Duodenal mucosa (tissue), 2 donors: ENCODE results near the gene FAM32A.

Experiments
- H3K27ac ChIP-seq: one replicate; pipeline ENCODE4 v1.7.0; 2013; ENCODE audit warnings: low read depth, low read length
- H3K27me3 ChIP-seq, 2 donors: one replicate each; pipeline ENCODE4 v1.7.0; 2013; ENCODE audit warnings: low read length in 2 of 2, control low read depth in 1 of 2; ENCODE audit not compliant: insufficient read depth in 2 of 2, control insufficient read depth in 1 of 2
- H3K36me3 ChIP-seq, 2 donors: one replicate each; pipeline ENCODE4 v1.7.0; 2013; ENCODE audit warnings: low read length in 2 of 2, control low read depth in 1 of 2; ENCODE audit not compliant: insufficient read depth in 2 of 2, control insufficient read depth in 1 of 2
- H3K4me1 ChIP-seq, 2 donors: one replicate each; pipeline ENCODE4 v1.7.0; 2013; ENCODE audit warnings: low read length in 2 of 2, control low read depth in 1 of 2; ENCODE audit not compliant: insufficient read depth in 2 of 2, control insufficient read depth in 1 of 2
- H3K4me3 ChIP-seq, 2 donors: one replicate each; pipeline ENCODE4 v1.7.0; 2013; ENCODE audit warnings: low read length in 2 of 2, low read depth in 1 of 2
- H3K9ac ChIP-seq, 2 donors: one replicate each; pipeline ENCODE4 v1.7.0; 2013; ENCODE audit warnings: low read length in 2 of 2, low read depth in 1 of 2
- H3K9me3 ChIP-seq, 2 donors: one replicate each; pipeline ENCODE4 v1.7.0; 2013; ENCODE audit warnings: low read length in 2 of 2, control low read depth in 1 of 2; ENCODE audit not compliant: control insufficient read depth in 1 of 2

The FAM32A gene

DNA sequence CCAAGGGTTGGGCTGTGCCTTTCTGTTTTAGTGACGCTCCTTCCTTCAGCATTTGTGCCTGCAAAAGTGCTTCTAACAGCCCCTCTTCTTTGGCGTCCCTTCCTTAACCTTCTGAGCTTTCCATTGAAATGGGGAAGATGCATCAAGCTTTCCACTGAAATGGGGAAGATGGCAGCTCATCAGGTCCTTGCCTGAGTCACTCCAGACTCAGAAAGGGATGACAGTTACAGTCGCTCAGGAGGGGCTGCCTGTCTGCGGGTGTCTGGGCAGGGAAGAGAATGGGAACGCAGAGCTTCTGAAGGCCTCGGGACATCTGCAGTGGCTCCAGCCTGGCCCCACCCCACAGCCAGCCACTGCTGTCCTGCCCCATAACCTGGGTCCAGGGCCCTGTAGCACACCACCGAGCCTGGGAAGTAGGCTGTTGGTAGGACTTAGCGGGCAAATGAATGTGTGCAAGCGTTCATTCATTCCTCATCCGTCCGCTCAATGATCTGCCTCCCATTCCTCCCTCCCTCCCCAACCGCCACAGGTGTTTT is 22.3 kb downstream of the FAM32A start:
- Histone ChIP-seq H3K27me3 (no peaks in the 10 kb centered on the region), H3K27ac (no peak overlapping the region), H3K9me3 (no peaks in the 10 kb centered on the region), H3K9ac (no peak overlapping the region), H3K36me3 (peaks cover 52 to 77% of the 10 kb centered on the region in 2 donors), H3K4me1 (no peaks in the 10 kb centered on the region), H3K4me3 (no peak overlapping the region)

GRCh38 chr19:16208064-16208759 is 23.0 kb downstream of the FAM32A start:
- H3K36me3 ChIP-seq: peaks cover 47 to 71% of the 10 kb centered on the region in 2 donors
- H3K27me3 ChIP-seq: no peaks in the 10 kb centered on the region
- H3K4me1 ChIP-seq: no peaks in the 10 kb centered on the region
- H3K9ac ChIP-seq: no peak overlapping the region
- H3K4me3 ChIP-seq: no peak overlapping the region
- no peaks in the 10 kb centered on the region for H3K9me3 ChIP-seq
- H3K27ac ChIP-seq: no peak overlapping the region

- H3K36me3 ChIP-seq: peaks cover 39 to 62% of the 10 kb centered on the region in 2 donors
- H3K4me3 ChIP-seq: no peak overlapping the region
- H3K9me3 ChIP-seq: no peaks in the 10 kb centered on the region
- no peaks in the 10 kb centered on the region for H3K4me1 ChIP-seq
- no peak overlapping the region for H3K9ac ChIP-seq
- H3K27me3 ChIP-seq: no peaks in the 10 kb centered on the region
- H3K27ac ChIP-seq: no peak overlapping the region
Measured at GRCh38 chr19:16208847-16209665, 23.8 kb downstream of the FAM32A start.

GRCh38 chr19:16210168-16210567 is 25.0 kb downstream of the FAM32A start:
- Histone ChIP-seq H3K9me3 (no peaks in the 10 kb centered on the region), H3K4me3 (no peak overlapping the region), H3K9ac (no peak overlapping the region), H3K27ac (no peak overlapping the region), H3K4me1 (no peaks in the 10 kb centered on the region), H3K27me3 (no peaks in the 10 kb centered on the region), H3K36me3 (peaks cover 34 to 56% of the 10 kb centered on the region in 2 donors)

- no peaks in the 10 kb centered on the region for H3K4me1 ChIP-seq
- no peak overlapping the region for H3K4me3 ChIP-seq
- H3K27ac ChIP-seq: no peak overlapping the region
- no peak overlapping the region for H3K9ac ChIP-seq
- no peaks in the 10 kb centered on the region for H3K9me3 ChIP-seq
- H3K27me3 ChIP-seq: no peaks in the 10 kb centered on the region
- peaks cover 18 to 45% of the 10 kb centered on the region in 2 donors for H3K36me3 ChIP-seq
Measured at GRCh38 chr19:16213076-16213475, 27.9 kb downstream of the FAM32A start.

DNA sequence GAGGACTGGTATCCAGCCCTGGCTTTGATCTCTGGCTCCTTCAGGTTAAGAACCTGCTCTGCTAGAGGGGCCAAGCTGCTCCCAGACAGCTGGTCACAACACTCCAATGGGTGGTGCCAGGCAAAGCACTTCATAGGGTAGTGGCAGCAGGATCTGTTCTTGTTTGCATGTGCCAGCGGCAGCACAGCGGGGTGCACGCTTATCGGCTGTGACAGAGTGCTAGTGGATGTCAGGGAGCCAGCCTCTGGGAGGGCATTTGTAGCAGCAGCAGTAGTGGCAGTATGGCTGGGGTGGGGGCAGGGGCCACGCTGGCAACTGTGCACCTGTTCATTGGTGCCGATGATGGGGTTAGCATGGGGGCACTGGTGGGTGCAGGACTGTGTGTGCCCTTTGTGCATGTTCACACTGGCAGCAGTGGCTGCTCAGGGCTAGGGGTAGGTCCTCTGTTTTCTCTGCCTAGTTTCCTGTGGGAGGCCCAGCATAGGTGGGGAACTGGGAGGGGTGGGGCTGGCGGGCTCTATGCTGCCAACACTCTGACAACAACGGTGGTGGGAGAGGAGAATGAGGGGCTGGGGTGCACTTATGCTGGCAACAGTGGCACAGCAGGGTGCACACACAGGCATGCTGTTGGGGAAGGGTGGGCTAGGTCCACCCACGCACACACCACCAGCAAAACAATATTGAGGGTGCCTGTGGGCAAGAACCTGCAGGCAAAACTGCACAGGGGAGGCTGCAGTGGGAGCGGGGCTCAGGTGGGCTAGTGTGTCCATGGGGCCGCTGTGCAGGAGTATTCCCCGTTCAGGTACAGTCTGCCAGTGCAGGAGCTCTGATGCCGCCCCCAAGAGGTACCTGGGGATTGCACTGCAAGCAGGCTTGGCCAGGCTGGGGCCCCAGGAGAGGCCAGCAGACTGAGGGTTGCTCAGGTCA is 31.8 kb downstream of the FAM32A start:
- no peak overlapping the region for H3K27ac ChIP-seq

GRCh38 chr19:16217716-16218451 is 32.7 kb downstream of the FAM32A start:
- H3K4me3 ChIP-seq: no peak overlapping the region
- H3K4me1 ChIP-seq: no peaks in the 10 kb centered on the region
- H3K9me3 ChIP-seq: peaks cover 16 to 22% of the 10 kb centered on the region in 2 donors
- no peak overlapping the region for H3K9ac ChIP-seq
- no peaks in the 10 kb centered on the region for H3K27me3 ChIP-seq
- H3K27ac ChIP-seq: no peak overlapping the region
- H3K36me3 ChIP-seq: peaks cover 8 to 43% of the 10 kb centered on the region in 2 donors

More for the DNA sequence above, 31.8 kb downstream of the FAM32A start:
- no peaks in the 10 kb centered on the region for H3K27me3 ChIP-seq
- H3K9ac ChIP-seq: no peak overlapping the region
- H3K36me3 ChIP-seq: peaks cover 13 to 37% of the 10 kb centered on the region in 2 donors
- no peak overlapping the region for H3K4me3 ChIP-seq
- H3K4me1 ChIP-seq: no peaks in the 10 kb centered on the region
- peaks cover 16 to 22% of the 10 kb centered on the region in 2 donors for H3K9me3 ChIP-seq

DNA sequence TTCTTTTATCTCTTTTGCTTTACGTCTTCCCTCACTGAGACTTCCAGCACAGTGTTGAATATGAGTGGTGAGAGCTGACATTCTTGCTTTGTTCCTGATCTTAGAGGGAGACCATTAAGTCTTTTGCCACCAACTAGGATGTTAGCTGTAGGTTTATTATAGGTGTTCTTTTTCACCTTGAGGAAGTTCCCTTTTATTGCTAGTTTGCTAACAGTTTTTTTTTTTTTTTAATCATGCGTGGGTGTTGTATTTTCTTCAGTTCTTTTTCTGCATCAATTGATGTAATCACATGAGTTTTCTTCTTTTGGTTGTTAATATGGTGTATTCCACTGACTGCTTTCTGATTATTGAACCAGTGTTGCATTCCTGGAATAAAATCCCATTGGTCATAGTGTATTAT is 33.6 kb downstream of the FAM32A start:
- H3K27ac ChIP-seq: no peak overlapping the region
- H3K4me1 ChIP-seq: no peaks in the 10 kb centered on the region
- no peak overlapping the region for H3K4me3 ChIP-seq
- no peaks in the 10 kb centered on the region for H3K27me3 ChIP-seq
- H3K36me3 ChIP-seq: peaks cover 14 to 52% of the 10 kb centered on the region in 2 donors
- peaks cover 16 to 22% of the 10 kb centered on the region in 2 donors for H3K9me3 ChIP-seq
- H3K9ac ChIP-seq: no peak overlapping the region

- no peak overlapping the region for H3K4me3 ChIP-seq
- peaks cover 27 to 76% of the 10 kb centered on the region in 2 donors for H3K36me3 ChIP-seq
- no peak overlapping the region for H3K9ac ChIP-seq
- no peaks in the 10 kb centered on the region for H3K27me3 ChIP-seq
- H3K27ac ChIP-seq: no peak overlapping the region
- H3K9me3 ChIP-seq: peaks cover 16 to 22% of the 10 kb centered on the region in 2 donors
- no peaks in the 10 kb centered on the region for H3K4me1 ChIP-seq
Measured at GRCh38 chr19:16222806-16223205, 37.6 kb downstream of the FAM32A start.
